Aorta (tissue), 5 donors: ENCODE results near the gene ZNF414. TPM values are rescaled to one million over a fixed set of nuclear protein-coding genes. Genes with fewer than 3 reads are reported as not detected.

Experiments
- ATAC-seq: fragments of 200-7000 bp; cut with Tn5 transposase; one replicate; pipeline ENCODE4 v1.9.1; 2022; ENCODE audit warnings: moderate library complexity; ENCODE audit not compliant: low FRiP score
- DNase-seq, 2 donors: peaks; one replicate each; pipeline ENCODE4 v3.0.0-alpha.2; 2020
- H3K27ac ChIP-seq, 2 donors: one replicate each; pipeline ENCODE4 v1.5.1; 2013; ENCODE audit warnings: low read length in 2 of 2, mild to moderate bottlenecking in 2 of 2, moderate library complexity in 2 of 2, control low read depth in 1 of 2, inconsistent platforms in 1 of 2, low read depth in 1 of 2
- H3K27me3 ChIP-seq, 2 donors: one replicate each; pipeline ENCODE4 v1.6.1; 2013; ENCODE audit warnings: control low read depth in 1 of 2, low read length in 1 of 2, mild to moderate bottlenecking in 1 of 2, moderate library complexity in 1 of 2; ENCODE audit not compliant: insufficient read depth in 2 of 2, control insufficient read depth in 1 of 2
- H3K36me3 ChIP-seq, 2 donors: one replicate each; pipeline ENCODE4 v1.6.1; 2013; ENCODE audit warnings: control low read depth in 1 of 2, low read length in 1 of 2, mild to moderate bottlenecking in 1 of 2; ENCODE audit not compliant: insufficient read depth in 2 of 2, control insufficient read depth in 1 of 2
- H3K4me1 ChIP-seq, 2 donors: one replicate each; pipeline ENCODE4 v1.6.1; 2013; ENCODE audit warnings: low read length in 2 of 2, control low read depth in 1 of 2, mild to moderate bottlenecking in 1 of 2, moderate library complexity in 1 of 2; ENCODE audit not compliant: insufficient read depth in 2 of 2, control insufficient read depth in 1 of 2
- H3K4me3 ChIP-seq, 2 donors: one replicate each; pipeline ENCODE4 v1.5.1; 2013; ENCODE audit warnings: low read length in 2 of 2, control low read depth in 1 of 2, mild to moderate bottlenecking in 1 of 2
- H3K9me3 ChIP-seq: one replicate; pipeline ENCODE4 v1.6.1; 2013; ENCODE audit warnings: mild to moderate bottlenecking, low read length; ENCODE audit not compliant: control insufficient read depth
- WGBS, 2 donors: extraction: QIAGEN DNeasy Blood & Tissue Kit; methylation state at CpG; one replicate each; pipeline ENCODE4 v1.1.7; 2013; 5-methylcytosine and 5-hydroxymethylcytosine counted together
- intact Hi-C, 2 donors: fragments of 100-400 bp; cut with DNase I; formaldehyde crosslinking; loops; one replicate each; pipeline versions ENCODE4 v1.14.2 to v1.15.0; 2022
- polyA plus RNA-seq, 2 donors: library from polyadenylated mRNA; stranded (reverse); fragments of 200-250 nt; gene quantifications; one replicate each; pipeline ENCODE4 v1.2.3, GENCODE V29; 2013
- total RNA-seq, 2 donors: library from RNA; stranded (reverse); fragmentation: NEBNext Ultra II Directional; extraction: Animal tissue kit (Norgen Biotek cat#: 25700); gene quantifications; one replicate each; pipeline ENCODE4 v1.2.1, GENCODE V29; 2021
- donor health status: healthy with polysubstance abuse.
- donor health status: Bipolar disorder and iron deficiency.
- donor health status: DM: no; HTN: no; CAD: no.
- donor health status: DM: no; HTN: no; CAD: no.
- donor health status: DM: yes; HTN: yes; CAD: no.

ZNF414 gene
- total and polyA plus RNA-seq, 4 donors: 4.0 to 33.0 (median 17.1) TPM

DNA sequence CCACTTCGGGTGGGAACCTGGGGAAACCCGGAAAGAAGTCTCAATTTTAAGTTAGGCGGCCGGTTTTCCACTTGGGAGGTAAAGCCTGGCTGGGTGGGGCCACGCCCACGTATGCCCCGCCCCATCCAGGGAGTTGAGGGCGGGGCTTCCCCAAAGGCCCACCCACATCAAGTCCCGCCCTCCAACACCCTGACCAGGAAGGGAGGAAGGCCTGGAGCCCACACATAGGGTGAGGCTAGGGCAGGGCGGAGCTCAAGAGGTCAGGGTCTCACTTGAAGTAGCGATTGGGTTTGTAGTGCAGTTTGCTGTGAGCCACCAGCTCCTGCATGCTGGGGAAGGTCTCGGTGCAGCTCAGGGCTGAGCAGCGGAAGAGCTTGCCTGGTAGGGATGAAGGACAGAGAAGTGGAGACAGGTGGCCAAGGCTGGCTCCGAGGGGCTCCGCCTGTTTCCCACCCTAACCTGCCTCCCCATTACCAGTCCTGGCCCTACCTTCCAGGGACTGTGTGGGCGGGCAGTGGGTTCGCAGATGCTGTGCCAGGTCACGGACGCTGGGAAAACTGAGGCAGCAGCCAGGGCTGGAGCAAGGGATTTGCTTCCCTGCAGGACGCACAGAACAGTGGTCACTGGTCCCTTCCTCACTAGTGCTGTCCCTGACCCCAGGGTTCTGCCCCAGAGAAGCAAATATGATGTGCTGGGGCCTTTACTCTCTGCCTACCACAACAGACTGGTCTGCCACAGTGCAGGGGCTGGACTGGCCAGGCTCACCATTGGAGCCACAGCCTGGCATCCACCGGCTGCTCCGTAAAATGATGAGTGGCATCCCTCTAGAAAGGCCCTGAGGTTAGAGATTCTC is 1.6 kb downstream of the ZNF414 start:
- no peaks in the 10 kb centered on the region for H3K27me3 ChIP-seq
- intact Hi-C loops: no loop called here
- WGBS, 2 donors: 77 to 78% methylated on average over 22 of the region's 22 CpGs

DNA sequence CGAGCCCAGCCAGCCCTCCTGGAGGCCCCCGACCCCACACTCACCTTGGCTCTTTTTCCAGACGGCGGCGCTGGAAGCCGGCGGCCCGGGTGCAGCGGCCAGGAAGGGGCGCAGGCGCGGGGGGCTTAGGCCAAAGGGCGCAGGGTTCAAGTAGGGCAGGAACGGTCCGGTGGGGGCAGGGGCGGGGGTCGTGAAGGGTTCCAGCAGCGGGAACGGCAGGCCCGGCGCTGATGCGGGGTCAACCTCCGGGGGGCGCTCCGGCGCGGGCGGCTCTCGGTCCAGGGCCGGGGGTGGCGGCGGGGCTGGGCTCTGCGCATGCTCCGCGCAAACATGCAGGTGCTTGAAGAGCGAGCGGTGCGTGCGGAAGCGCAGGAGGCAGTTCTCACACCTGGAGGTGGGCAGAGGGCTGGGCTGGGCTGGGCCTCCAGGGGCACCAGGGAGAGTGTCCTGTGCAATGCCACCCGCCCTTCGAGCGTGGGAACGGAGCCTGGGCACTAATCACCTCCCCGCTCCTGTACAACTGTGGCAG is 2.3 kb downstream of the ZNF414 start:
- ATAC-seq (no peak), DNase-seq (no peak)
- Histone ChIP-seq H3K9me3 (no peaks in the 10 kb centered on the region), H3K27ac (no peak overlapping the region), H3K36me3 (no peaks in the 10 kb centered on the region), H3K4me1 (no peaks in the 10 kb centered on the region), H3K27me3 (no peaks in the 10 kb centered on the region), H3K4me3 (no peak overlapping the region)
- intact Hi-C loops: no loop called here
- 58 to 59% methylated on average over 37 to 45 of the region's 45 CpGs for WGBS, 2 donors

More for the DNA sequence above, 1.6 kb downstream of the ZNF414 start:
- no peaks in the 10 kb centered on the region for H3K4me1 ChIP-seq
- ATAC-seq (no peak), DNase-seq (no peak)
- no peak overlapping the region for H3K27ac ChIP-seq
- H3K4me3 ChIP-seq: no peak overlapping the region
- H3K9me3 ChIP-seq: no peaks in the 10 kb centered on the region
- H3K36me3 ChIP-seq: no peaks in the 10 kb centered on the region

DNA sequence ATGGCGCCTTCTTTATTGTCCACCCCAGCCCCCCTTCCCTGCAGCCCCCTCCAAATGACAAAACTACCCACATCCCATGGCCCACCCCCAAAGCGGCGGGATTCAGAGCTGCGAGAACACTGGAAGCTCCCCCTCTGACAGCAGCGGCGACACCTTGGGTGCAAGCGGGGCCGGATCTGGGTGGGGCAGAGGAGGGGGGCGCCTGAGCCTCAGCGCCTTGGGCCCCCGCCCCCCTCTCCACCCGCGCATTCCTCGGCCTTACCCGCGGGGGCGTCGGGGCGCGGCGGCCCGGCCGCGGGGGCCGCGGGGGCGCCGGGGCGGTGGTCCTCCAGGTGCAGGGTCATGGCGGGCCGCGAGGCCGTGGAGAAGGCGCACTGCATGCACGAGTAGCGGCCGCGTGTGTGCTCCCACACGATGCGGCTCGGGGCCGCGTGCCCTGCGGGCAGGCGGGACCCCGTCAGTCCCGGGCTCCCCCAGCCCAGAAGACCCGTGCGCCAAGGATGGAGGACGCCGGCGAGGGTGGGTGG is 3.3 kb downstream of the ZNF414 start:
- H3K9me3 ChIP-seq: no peaks in the 10 kb centered on the region
- intact Hi-C loops: no loop called here

DNA sequence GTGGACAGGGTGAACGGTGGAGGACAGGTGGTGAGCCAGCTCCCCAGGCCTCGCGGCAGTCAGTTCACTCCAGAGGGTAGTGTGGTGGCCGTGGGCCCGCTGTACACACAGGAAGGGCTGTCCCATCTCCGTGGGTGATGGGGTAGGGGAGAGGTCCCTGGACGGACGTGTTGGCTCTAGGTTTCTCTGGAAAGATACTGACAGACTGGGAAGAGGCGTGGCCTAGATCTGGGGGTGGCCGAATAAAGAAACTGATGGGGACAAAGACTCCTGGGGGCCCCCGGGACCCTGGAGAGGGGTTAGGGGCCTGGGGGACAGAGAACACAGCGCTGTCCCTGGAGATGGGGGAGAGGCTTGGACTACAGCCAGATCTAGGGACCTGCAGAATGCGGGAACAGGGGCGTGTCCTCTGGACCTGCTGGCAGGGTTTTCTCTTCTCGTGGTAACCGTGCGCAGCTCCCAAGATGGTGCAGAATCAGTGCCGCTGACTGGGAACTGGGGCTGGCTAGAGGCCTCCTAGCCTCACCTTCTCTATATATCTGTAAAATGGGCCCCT is 7.5 kb downstream of the ZNF414 start:
- Histone ChIP-seq H3K27ac (no peak overlapping the region), H3K9me3 (no peaks in the 10 kb centered on the region), H3K4me1 (no peaks in the 10 kb centered on the region), H3K4me3 (peak overlapping the region in 1 of 2 donors; percentile 48), H3K36me3 (no peaks in the 10 kb centered on the region), H3K27me3 (no peaks in the 10 kb centered on the region)
- intact Hi-C loops: loop anchor here (2.0 to 5.0 kb wide), 3 partner anchors 94 to 154 kb away; partner anchors contain the start of gene MARCHF2 (in 2 of the 2)
- ATAC-seq (no peak), DNase-seq (no peak)
- WGBS, 2 donors: 16 to 20% methylated on average over 18 of the region's 18 CpGs

More for the DNA sequence above, 3.3 kb downstream of the ZNF414 start:
- Histone ChIP-seq H3K27ac (no peak overlapping the region), H3K27me3 (no peaks in the 10 kb centered on the region), H3K36me3 (no peaks in the 10 kb centered on the region), H3K4me1 (no peaks in the 10 kb centered on the region), H3K4me3 (no peak overlapping the region)
- no peak for ATAC-seq
- WGBS, 2 donors: 74 to 86% methylated on average over 18 to 52 of the region's 52 CpGs
- no peak for DNase-seq

DNA sequence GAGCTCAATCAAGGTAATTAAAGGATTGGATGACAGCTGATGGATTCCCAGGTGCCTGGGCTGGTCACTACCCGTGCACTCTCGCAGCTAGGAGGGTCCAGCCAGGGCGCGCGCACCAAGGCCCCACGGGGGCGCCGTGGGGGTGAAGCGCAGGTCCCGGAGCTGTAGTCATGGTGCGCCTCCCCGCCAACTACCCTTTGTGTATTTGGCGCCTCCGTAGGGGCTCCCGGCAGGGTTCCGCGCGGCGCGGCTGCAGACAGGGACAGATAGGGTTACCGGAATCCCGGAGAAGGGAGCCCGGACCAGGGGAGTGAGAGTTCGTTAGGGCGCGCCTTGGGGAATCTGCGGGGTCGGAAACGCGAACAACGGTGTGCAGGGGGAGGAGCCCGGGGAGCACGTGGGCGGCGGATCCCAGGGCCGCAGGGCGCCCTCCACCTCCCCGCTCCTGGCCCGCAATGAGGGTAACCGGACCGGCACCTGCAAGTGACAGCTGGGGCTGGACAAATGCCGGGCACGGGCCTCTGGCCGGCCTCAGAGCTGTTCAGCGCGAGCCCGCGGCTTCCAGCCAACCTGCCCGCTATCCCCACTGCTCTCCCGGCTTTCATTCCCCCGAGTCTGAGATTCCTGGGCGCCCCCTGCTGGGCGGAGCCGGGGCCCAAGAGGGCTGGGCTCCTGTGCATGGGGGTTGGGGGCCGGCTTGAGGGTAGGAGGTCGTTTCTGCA is 8.1 kb downstream of the ZNF414 start:
- intact Hi-C loops: loop anchor here (2.0 to 5.0 kb wide), 3 partner anchors 94 to 154 kb away; partner anchors contain the start of gene MARCHF2 (in 2 of the 2)
- H3K27me3 ChIP-seq: no peaks in the 10 kb centered on the region
- no peaks in the 10 kb centered on the region for H3K9me3 ChIP-seq
- no peaks in the 10 kb centered on the region for H3K4me1 ChIP-seq
- H3K4me3 ChIP-seq: peak overlapping the region; percentile 22 to 48
- no peaks in the 10 kb centered on the region for H3K36me3 ChIP-seq
- WGBS, 2 donors: 1% methylated on average over 55 to 56 of the region's 56 CpGs
- ATAC-seq: peak; percentile 90
- H3K27ac ChIP-seq: no peak overlapping the region
- DNase-seq: peak; percentile 84 to 93

DNA sequence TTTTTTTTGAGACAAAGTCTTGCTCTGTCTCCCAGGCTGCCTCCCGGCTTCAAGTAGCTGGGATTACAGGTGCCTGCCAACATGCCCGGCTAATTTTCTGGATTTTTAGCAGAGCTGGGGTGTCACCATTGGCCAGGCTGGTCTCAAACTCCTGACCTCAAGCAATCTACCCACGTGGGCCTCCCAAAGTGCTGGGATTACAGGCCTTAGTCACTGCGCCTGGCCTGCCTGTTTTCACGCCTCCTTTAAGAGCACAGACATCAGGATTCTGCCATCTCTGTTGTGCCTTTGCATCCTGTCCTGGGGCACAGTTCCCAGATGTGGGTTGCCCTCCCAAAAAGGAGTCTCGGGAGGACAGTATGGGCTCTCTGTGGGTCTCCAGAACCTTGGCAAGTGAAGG is 9.0 kb downstream of the ZNF414 start:
- Histone ChIP-seq H3K4me1 (no peaks in the 10 kb centered on the region), H3K27me3 (no peaks in the 10 kb centered on the region), H3K36me3 (no peaks in the 10 kb centered on the region), H3K4me3 (no peak overlapping the region), H3K27ac (no peak overlapping the region), H3K9me3 (no peaks in the 10 kb centered on the region)
- ATAC-seq (no peak), DNase-seq (no peak)
- intact Hi-C loops: loop anchor here (5.0 kb wide), 2 partner anchors 93 to 153 kb away; partner anchors contain the start of gene MARCHF2 (in 2 of the 2)
- 74 to 79% methylated on average over 6 of the region's 6 CpGs for WGBS, 2 donors

DNA sequence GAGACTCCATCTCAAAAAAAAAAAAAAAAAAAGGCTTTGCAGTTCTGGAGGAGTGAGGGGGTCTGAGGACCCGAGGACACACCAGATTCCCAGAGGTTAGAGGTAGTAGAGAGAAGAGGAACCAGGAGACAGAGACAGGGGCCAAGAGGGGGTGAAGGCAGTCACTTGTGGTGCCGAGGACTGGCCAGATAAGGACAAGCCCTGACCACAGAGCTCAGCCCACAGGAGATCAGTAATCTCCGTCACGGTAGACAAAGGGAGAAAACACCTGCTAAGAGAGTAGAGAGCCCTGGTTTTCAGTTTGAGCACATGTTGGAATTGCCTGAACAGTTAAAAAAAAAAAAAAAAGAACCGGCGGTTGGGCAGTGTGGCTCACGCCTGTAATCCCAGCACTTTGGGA is 9.8 kb downstream of the ZNF414 start:
- Histone ChIP-seq H3K27ac (no peak overlapping the region), H3K9me3 (no peaks in the 10 kb centered on the region), H3K4me3 (no peak overlapping the region), H3K4me1 (no peaks in the 10 kb centered on the region), H3K27me3 (no peaks in the 10 kb centered on the region), H3K36me3 (no peaks in the 10 kb centered on the region)
- 90 to 94% methylated on average over 6 to 7 of the region's 7 CpGs for WGBS, 2 donors
- DNase-seq (no peak), ATAC-seq (no peak)
- intact Hi-C loops: no loop called here

DNA sequence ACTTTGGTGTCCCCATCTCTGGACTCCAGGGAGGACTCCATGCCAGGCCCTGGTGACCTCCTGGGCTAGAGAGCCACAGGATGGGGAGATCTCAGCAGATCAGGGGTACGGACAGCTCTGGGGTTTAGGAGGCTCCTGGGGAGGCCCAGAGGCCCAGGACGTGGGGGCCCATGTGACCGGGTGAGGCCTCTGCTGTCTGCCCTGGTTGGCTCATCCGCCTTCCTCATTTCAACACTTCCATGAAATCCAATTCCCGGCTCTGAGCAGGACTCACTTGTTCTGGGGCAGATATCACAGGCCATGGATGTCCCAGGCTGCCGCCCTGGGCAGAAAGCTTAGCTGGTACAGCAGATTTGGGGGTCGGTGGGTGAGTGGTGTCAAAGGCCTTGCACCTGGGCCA is 10.5 kb downstream of the ZNF414 start:
- no peaks in the 10 kb centered on the region for H3K4me1 ChIP-seq
- H3K36me3 ChIP-seq: no peaks in the 10 kb centered on the region
- no peaks in the 10 kb centered on the region for H3K27me3 ChIP-seq
- H3K27ac ChIP-seq: no peak overlapping the region
- no peaks in the 10 kb centered on the region for H3K9me3 ChIP-seq
- intact Hi-C loops: no loop called here
- WGBS, 2 donors: 88 to 90% methylated on average over 7 of the region's 7 CpGs
- DNase-seq (no peak), ATAC-seq (no peak)
- no peak overlapping the region for H3K4me3 ChIP-seq
